SU-DHL-6 (cell line): ENCODE measurements around the gene HS3ST3A1.

Source experiments
- EZH2phosphoT487 ChIP-seq: fragments of 200-600 bp; sonication (generic), shearing (Covaris generic); conservative IDR thresholded peaks from 2 replicates; pipeline ENCODE4 v1.6.1; 2018; ENCODE audit warnings: mild to moderate bottlenecking, antibody characterized with exemption, low read length, moderate library complexity, mixed read lengths
- TF ChIP-seq, protein P1 (sequence below): fragments of 200-600 bp; sonication (generic); IDR thresholded peaks from one replicate; pipeline ENCODE4 v1.5.1; 2017; ENCODE audit warnings: antibody characterized with exemption, mild to moderate bottlenecking, low read length, moderate library complexity; ENCODE audit not compliant: insufficient read depth, poor library complexity, severe bottlenecking

DNA sequence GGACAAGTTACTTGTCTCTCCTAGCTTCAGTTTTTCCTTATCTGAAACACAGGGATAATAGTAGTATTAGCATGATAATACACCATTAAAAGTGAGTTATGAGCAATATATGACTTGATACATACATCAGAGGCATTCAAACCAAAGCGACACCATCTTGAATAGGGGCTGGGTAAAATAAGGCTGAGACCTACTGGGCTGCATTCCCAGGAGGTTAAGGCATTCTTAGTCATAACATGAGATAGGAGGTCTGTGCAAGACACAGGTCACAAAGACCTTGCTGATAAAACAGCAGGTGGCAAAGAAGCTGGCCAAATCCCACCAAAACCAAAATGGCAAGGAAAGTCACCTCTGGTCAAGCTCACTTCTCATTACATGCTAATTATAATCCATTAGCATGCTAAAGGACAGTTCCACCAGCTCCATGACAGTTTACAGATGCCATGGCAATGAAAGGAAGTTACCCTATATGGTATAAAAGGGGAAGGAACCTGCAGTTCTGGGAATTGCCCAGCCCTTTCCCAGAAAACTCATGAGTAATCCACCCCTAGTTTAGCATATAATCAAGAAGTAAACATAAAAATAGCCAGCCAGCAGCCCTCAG, 37.2 kb upstream of the HS3ST3A1 start:
- TF ChIP-seq, protein P1, sequence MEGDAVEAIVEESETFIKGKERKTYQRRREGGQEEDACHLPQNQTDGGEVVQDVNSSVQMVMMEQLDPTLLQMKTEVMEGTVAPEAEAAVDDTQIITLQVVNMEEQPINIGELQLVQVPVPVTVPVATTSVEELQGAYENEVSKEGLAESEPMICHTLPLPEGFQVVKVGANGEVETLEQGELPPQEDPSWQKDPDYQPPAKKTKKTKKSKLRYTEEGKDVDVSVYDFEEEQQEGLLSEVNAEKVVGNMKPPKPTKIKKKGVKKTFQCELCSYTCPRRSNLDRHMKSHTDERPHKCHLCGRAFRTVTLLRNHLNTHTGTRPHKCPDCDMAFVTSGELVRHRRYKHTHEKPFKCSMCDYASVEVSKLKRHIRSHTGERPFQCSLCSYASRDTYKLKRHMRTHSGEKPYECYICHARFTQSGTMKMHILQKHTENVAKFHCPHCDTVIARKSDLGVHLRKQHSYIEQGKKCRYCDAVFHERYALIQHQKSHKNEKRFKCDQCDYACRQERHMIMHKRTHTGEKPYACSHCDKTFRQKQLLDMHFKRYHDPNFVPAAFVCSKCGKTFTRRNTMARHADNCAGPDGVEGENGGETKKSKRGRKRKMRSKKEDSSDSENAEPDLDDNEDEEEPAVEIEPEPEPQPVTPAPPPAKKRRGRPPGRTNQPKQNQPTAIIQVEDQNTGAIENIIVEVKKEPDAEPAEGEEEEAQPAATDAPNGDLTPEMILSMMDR: no peak
- TF ChIP-seq EZH2phosphoT487: no peak
